Right kidney (tissue), 1 donor: ENCODE results near the gene KCND1.

ENCODE experiments used
- DNase-seq: peaks from one replicate; pipeline ENCODE4 v3.0.0-alpha.2; 2016

KCND1 gene

DNA sequence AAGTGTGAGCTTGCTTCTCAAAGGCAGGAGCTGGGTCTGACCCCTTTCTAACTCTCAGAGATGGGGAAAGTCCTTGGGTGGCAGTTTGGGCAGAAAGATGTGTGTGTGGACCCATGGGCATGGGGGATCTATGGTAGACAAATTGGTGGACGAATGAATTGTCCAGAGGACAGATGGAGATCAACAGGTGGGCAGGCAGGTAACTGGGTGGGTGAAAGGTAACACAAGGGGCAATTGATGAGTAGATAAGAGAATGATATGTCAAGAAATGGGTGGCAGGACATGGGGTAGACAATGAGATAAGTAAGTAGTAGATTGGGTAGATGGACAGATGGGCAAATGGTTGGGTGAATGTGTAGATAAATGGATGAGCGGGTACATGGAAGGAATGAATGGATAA is 2.9 kb upstream of the KCND1 start:
- no peak for DNase-seq

- DNase-seq, result no peak
These were observed 2.4 kb upstream of the KCND1 start for GRCh38 chrX:48974033-48974432.

GRCh38 chrX:48972220-48973164 is 848 bp upstream of the KCND1 start:
- DNase-seq, result peak; percentile 22

DNA sequence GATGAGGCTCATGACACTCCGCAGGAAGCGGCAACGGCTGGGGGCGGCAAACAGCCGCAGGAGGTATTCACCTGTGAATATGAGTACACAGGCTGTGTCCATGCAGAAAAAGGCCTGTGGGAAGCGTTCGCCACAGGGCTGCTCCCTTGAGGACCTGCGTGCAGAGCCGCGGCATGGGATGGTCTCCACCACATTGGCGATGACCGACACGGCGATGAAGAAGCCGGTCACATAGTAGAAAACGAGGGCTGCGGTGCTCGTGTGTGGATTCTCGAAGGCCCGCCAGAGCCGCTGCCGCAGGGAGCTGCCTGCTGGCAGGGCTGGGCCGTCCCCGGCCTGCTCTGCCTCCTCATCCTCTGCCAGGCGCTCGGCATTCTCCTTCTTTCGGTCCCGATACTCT is 2.2 kb downstream of the KCND1 start:
- DNase-seq, result no peak

DNA sequence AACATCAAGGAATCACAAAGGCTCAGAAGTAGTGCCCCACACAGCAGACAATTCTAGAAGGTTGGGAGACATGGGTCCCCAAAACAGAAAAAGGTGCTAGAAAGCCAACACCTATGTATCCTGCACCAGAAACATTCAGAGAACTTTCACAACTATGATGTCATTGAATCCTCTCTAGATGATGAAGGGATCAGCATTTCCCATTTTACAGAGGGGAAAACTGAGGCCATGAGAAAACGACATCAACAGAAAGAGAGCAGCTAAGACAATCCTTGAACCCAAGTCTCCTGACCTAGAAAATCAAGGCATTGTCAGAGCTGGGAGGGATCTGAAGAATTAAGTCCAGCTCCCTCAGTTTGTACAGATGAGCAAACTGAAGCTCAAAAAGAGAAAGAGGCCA is 3.3 kb downstream of the KCND1 start:
- no peak for DNase-seq

DNA sequence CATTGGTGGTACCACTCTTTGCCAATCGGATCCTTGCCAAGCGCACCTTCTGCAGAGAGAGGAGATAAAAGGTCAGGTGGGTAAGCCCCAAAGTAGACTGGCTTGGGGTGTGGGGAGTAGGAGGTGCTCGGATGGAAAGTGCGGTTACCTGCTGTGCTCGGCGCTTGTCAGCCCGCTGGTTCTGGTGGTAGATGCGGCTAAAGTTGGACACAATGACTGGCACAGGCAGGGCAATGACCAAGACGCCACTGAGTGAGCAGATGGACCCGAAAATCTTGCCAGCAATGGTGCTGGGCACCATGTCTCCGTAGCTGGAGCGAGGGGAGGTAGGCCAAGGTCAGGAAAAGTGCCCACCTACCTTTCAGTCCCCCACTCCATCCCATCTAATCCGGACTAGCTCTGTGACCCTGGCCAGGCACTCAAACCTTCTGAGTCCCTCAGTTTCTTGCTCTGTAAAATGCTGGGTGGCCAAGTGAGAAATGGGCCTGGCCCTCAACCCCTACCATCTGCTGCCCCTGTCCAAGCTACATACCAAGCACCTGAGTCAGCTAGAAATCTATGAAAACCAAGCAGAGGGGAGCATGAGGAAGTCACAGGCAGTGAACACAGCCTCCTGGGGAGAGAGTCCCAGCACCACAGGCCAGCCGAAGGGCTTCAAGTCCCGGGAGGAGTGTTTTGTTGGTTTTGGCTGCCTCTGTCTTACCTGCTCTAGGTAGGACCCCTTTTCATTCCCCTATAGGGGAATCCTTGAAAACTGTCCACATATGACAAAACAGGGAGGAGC is 4.7 kb downstream of the KCND1 start:
- no peak for DNase-seq

DNA sequence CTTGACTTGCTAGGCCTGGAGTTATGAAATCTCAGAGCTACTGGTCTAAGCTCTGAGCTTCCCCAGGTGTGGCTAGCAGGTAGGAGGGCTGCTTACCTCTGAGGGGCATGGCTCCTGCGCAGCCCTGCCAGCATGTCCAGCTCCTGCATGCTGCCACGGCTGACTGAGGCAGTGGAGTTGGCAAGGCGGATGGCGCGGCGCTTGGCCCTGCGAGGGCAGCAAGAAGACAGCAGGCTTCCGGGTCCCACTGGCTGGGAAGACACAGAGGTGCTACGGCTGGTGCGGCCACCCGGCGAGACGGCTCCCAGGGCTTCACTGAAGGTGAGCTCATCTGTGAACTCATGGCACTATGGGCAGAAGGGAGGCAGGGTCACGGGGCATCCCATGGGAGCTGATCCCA is 5.7 kb downstream of the KCND1 start:
- DNase-seq, result no peak

DNA sequence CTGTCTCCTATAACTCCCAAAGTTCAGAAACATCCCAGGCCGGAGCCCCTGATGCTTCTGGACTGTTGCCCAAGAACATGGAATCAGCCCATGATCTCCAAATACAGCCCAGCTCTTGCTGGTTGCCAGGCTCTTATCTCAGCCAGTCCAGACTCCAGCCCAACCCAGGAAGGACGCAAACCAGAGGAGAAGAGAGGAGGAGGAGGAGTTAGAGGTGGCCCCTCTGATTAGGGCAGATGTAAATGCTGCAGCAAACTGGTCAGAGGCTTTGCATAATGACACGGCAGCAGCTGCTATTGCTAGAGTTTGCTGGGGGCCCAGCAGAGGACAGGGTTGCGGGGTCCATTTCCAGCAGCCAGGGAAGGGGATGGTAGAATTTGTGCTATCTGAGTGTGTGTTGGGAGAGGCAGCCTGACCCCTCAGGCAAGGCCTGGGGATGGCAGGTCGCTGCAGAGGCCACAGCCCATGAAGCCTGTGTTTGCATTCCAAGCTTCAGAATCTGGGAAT is 10.0 kb downstream of the KCND1 start:
- DNase-seq, result no peak

DNA sequence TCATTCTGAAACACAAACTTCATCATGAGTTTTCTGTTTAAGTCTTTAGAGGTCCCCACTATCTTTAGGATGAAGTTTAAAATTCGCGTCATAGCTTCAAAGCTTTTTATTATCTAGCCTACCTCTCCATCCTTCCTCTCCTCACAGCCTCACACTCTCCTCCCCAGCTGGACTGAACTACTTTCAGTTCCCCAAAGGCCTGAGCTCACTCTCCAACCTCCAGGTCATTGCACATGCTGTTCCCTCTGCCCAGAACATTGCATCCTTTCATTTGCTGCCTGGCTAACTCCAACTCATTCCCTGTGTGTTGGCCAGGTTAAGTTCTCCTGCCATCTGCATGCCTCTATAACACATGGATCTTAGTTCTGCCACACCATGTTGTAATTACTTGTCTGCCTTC is 11.4 kb downstream of the KCND1 start:
- no peak for DNase-seq

DNA sequence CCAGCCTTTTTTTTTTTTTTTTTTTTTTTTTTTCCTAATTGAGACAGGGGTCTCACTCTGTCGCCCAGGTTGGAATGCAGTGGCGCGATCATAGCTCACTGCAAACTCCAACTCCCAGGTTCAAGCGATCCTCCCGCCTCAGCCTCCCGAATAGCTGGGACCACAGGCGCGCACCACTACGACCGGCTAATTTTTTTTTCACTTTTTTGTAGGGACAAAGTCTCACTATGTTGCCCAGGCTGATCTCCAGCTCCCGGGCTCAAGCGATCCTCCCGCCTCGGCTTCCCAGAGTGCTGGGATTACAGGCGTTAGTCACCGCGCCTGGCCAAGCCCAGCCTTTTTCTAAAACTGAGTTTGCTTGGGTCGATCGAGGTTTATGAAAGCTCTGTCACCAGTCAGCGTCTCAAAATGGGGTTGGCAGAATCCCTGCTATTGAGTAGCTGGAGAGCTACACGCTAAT is 13.0 kb downstream of the KCND1 start:
- peak; percentile 64 for DNase-seq

GRCh38 chrX:48957827-48958634 is 13.6 kb downstream of the KCND1 start:
- DNase-seq, result peak; percentile 90

DNA sequence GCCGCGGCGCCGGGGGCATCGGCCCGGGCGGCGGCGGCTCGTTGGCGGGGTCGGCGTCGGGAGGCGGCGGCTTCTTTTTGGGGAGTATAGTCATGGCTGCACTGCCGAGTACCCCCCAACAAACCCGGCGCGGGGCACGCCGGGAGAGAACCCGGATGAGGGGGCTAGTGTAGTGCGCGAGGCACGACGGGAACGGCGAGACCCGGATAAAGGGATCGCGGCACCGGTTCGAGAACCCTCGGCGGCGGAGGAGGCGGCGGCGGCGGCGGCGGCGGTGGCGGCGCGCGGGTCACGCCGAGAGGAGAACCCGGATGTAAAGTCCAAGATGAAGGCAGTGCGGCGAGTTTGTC is 14.2 kb downstream of the KCND1 start, which contains the start of gene OTUD5:
OTUD5 (minus strand) TSS at position 131 of the 350 bp plus-strand sequence; CDS start at position 94, 37 bp downstream.
- no peak for DNase-seq

DNA sequence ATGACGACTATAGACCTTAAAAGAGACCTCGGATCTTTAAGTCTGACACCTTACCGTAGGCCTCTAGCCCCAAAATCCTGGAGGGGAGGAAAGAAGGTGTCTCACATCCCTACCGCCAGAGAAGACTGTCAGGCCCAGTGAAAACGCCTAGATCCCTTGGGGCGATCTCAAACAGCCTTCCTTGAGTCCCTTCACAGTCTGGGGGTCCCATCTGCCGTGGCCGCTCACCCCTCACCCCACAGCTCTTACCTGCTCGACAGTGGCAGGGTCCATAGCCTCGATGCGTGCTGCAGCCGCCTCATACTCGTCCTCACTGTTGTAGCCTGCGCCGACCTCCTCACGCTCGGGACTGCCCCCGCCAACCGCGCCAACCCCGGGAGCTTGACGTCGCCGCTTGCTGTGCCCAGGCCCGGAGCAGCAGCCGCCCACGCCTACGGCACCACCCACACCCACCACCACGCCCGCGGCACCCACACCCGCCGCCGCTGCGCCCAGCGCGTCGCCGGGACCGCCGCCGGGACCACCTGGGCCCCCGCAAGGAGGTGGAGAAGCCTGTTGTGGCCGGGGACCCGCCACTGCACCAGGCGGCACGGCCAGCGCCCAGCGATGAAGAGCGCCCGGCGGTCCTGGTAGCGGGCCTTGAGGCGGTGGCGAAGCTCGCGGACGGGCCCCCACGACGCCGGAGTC is 14.8 kb downstream of the KCND1 start:
- peak; percentile 32 for DNase-seq

GRCh38 chrX:48948589-48948988 is 23.1 kb downstream of the KCND1 start:
- no peak for DNase-seq

DNA sequence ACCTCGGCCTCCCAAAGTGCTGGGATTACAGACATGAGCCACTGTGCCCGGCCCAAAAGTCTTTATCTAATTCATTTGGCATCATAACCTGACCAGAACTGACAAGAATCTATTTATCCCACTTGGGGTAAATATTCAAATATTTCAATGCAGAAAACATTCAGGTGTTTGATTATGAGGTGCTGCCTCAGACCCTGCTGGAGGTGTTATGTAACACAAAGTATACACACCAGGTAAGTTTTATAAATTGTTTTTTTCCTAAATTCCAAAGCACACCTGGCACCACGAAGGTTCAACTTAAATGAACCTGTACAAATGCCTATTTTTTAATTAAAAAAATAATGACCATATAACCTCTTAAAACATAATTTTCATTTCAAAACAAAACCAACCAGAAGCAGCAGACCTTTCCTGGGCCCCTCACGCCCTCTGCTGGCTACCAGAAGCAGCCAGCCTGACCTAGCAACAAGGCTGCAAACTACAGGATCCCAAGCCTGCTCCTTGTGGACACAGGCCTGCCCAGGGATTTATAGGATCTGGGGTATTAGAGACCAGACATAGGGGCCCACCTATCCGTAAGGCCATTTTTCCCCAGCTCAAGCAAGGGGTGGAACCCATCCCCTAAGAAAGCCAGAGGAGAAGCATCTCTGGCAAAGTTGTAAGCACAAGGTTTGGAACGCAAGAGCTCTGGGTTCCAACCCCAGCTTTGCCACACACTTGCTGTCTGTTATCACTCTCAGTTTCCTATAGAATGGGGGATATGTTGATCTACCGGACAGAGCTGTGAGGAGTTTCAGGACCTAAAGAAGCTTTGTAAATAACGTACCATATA is 25.9 kb downstream of the KCND1 start:
- DNase-seq, result no peak

DNA sequence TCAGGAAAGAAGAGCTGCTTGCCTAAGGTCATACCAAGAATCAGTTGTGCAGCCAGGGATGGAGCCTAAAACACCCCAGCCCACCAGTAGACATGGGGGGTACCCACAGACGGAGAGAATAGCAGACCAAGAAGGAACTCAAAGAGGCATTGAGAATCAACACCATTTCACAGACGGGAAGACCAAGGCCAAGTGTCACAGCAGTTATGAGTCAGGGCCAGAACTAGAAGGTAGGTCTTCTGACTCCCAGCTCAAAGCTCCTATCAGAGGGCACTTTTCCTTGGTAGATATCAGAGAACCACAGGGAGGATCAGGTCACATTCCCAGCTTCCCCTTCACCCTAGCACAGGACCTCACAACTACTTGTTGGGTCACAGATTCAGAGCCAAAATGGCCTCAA is 28.7 kb downstream of the KCND1 start:
- no peak for DNase-seq

DNA sequence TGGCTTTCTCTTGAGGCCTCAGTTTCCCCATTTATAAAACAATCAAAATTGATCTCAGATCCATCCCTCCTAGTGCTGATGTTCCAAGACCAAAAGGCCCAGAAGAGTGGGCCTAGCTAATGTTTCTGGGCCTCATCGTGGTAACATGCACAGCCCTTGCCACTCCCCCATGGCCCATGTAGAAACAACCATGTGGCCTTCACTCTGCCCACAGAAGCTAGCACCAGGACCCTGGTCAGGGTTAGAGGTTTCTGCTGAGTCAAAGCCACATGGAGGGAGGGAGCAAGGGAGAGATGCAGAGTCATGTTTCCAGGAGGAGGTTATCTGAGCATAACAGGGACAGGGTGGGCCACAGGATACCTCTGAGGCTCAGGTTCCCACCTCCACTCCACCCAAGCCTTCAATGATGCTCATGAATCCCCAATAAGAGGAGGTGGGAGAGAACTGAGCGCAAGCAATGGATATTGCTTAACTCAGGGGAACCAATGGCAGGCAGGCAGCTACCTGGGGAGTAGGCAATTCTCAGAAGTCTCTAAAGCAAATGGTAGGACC is 31.2 kb downstream of the KCND1 start:
- no peak for DNase-seq

- no peak for DNase-seq
These were observed 32.0 kb downstream of the KCND1 start for GRCh38 chrX:48939524-48940228.

- DNase-seq, result no peak
These were observed 32.8 kb downstream of the KCND1 start for GRCh38 chrX:48938721-48939425.
